Cardiac fibroblast (primary cell): Measurements from ENCODE around the gene RPH3AL.

Experiments used
- DNase-seq, 2 donors: peaks; one replicate each; pipeline versions ENCODE4 v3.0.0 to v3.0.0-alpha.2; 2010; ENCODE audit warnings: low read depth in 2 of 2
- H3K4me3 ChIP-seq, 2 donors: replicated peaks in 1 of 2; 1 replicate in 1 of 2; 2 replicates in 1 of 2; pipeline ENCODE4 v1.5.1; 2011; ENCODE audit warnings: low read depth in 2 of 2, low read length in 2 of 2, mild to moderate bottlenecking in 2 of 2, moderate library complexity in 1 of 2
- TF ChIP-seq, protein P1 (sequence below): IDR thresholded peaks from one replicate; pipeline ENCODE4 v1.5.1; 2011; ENCODE audit warnings: low read depth, mild to moderate bottlenecking, low read length, inconsistent platforms

RPH3AL gene

GRCh38 chr17:297758-298157 is 54.8 kb downstream of the RPH3AL start:
- no peak for DNase-seq
- H3K4me3 ChIP-seq, result no peak overlapping the region
- TF ChIP-seq, protein P1, sequence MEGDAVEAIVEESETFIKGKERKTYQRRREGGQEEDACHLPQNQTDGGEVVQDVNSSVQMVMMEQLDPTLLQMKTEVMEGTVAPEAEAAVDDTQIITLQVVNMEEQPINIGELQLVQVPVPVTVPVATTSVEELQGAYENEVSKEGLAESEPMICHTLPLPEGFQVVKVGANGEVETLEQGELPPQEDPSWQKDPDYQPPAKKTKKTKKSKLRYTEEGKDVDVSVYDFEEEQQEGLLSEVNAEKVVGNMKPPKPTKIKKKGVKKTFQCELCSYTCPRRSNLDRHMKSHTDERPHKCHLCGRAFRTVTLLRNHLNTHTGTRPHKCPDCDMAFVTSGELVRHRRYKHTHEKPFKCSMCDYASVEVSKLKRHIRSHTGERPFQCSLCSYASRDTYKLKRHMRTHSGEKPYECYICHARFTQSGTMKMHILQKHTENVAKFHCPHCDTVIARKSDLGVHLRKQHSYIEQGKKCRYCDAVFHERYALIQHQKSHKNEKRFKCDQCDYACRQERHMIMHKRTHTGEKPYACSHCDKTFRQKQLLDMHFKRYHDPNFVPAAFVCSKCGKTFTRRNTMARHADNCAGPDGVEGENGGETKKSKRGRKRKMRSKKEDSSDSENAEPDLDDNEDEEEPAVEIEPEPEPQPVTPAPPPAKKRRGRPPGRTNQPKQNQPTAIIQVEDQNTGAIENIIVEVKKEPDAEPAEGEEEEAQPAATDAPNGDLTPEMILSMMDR, result no peak

GRCh38 chr17:296906-297690 is 55.5 kb downstream of the RPH3AL start:
- TF ChIP-seq, protein P1, result no peak

DNA sequence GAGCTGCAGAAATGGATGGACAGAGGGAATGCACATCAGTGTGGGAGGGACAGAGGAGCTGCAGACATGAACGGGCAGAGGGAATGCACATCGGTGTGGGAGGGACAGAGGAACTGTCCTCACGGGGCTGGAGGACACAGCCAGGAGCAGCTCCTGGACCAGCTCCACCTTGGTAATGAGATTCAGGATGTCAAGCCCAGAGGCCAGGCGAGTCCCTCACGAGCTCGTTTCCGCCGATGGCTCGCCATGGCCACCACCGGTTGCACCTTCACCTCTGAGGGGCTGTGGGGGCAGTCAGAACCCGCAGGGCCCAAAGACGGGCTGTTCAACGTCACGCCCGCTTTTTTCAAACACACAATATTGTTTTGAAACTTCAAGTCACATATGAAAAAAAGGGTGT is 56.2 kb downstream of the RPH3AL start:
- no peak for DNase-seq
- no peak overlapping the region for H3K4me3 ChIP-seq
- TF ChIP-seq, protein P1, result no peak

More at GRCh38 chr17:296906-297690, 55.5 kb downstream of the RPH3AL start:
- DNase-seq, result no peak
- no peak overlapping the region for H3K4me3 ChIP-seq

- TF ChIP-seq, protein P1, result no peak
- DNase-seq, result no peak
- no peak overlapping the region for H3K4me3 ChIP-seq
Observed at GRCh38 chr17:292531-293382, 59.9 kb downstream of the RPH3AL start.

DNA sequence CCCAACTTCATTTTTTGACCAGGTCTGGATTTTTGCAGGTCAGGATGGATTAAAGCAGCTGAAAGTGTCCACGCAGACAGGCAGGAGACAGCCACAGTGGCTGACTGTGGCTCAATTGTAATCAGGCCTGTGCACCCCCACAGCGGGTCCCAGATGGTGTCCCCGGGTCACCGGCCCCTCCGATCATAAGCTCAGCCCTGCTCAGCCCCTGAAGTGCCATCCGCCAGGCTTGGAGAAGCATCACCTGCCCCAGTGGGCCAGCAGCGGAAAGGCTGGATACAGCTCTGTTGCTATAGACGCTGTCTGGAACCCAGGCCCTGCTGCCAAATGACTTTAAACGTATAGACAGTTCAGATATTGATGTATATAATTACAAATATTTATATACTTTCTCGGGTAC is 60.6 kb downstream of the RPH3AL start:
- TF ChIP-seq, protein P1, result no peak
- no peak for DNase-seq

DNA sequence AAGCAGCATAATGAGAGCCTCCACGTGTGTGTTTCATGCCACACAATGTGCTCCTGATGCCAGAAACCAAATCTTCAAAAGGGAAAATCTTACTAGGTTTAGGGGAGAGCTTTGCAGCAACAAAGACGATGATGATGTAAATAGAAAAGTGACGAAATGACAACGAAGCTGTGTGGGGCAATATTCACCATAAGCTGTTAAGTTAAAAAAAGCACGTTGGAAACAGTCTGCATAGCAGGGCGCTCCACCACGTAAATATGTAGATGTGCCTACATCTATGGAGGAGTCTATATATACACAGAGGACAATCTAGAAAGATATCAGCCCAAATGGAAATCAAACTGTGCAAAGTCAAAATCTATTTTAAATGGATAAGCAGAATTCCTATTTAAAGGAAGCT is 61.0 kb downstream of the RPH3AL start:
- TF ChIP-seq, protein P1, result no peak
- H3K4me3 ChIP-seq, result no peak overlapping the region
- DNase-seq, result no peak

More for the DNA sequence above, 60.6 kb downstream of the RPH3AL start:
- no peak overlapping the region for H3K4me3 ChIP-seq
